GM21423 (cell line): ENCODE measurements around the gene ELAVL3.

Source experiments
- ATAC-seq: cut with Tn5 transposase; IDR thresholded peaks from one replicate; pipeline ENCODE4 v1.9.1; 2021; ENCODE audit warnings: mild to moderate bottlenecking, moderate library complexity; ENCODE audit not compliant: unreplicated experiment

The ELAVL3 gene

DNA sequence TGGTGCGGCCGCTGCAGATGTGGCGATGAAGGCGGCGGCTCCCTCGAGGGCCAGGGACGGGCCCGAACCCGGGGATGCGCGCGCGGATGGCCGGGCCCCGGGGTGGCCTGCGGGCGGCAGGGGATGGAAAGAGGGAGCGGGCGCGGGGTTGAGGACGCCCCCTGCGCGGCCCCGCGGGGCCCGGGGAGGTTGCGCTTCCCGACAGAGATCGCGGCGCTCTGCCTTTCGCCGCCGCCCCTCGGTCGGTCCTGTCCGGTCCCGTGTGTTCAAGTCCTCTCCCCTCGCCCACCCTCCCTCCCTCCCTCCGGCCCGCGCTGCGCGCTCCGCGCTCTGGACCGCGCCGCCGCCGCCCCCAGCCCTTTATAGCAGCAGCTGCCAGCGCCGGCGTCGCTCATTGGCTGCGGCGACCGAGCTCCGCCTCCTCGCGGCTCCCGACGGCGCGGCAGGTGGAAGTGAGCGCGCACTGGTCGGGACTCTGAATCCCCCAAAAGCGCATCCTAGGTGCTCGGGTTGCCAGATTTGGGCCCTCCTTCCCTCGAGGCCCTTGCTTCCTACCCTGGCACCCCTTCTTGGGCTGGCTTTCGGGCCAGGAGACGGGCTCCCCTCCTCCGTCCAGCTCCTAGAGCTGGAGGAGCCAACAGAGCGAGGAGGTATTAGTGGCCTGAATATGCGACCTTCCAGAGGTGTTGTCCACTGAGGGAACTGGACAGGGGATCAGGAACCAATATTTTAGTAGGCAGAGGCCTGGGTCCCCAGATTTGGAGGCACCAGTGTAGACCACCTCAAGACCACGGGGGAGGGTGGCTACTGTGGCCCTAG, at the start of gene ELAVL3:
TSS of gene ELAVL3 (minus strand) at position 332 of the 819 bp plus-strand sequence. CDS start 438 bp downstream, outside the sequence.
- no peak for ATAC-seq

DNA sequence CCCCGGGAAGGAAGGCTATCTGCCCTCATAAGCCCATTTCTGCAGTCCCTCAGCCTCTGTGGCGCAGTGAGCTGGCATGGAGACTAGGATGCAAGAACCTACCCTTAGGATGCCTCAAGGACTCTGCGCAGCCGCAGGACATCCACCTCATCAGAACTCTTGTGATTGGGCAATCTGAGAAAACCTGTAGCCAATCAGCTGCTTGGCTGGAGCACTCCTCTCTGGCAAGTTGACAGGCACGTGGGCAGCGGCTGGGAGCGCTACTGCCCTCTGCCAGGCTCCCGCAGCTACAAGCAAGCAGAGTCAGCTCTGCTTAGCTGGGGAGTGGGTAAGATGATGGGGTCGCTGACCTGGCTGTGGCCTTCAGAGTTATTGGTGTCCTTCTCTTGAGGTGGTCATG, 49.6 kb upstream of the ELAVL3 start:
- no peak for ATAC-seq

GRCh38 chr19:11528551-11529341, 47.9 kb upstream of the ELAVL3 start, which contains the start of gene ECSIT:
Gene ECSIT (minus strand): TSS chr19:11529134. CDS start chr19:11519170, 9,964 bp downstream.
- peak; percentile 95 for ATAC-seq

- no peak for ATAC-seq
Measured at GRCh38 chr19:11519138-11519537, 38.3 kb upstream of the ELAVL3 start.

DNA sequence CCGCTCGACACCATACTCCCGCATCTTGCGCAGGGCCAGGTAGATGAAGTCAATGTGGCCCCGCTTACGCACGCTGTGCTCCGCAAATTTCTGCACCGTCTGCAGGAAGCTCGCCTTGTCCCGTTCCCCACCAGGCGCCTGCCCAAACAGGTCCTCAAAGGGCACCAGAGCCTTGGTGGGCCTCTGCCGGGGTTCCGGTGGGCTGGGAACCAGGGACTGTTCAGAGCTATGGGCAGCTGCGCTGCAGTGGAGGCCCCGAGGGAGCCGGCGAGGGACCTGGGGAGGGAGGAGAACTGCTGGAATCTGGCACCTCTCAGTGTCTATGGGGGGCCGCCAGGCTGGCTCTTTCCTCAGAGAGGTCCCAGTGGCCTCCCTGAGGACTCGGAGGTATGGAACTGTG, 33.1 kb upstream of the ELAVL3 start:
- no peak for ATAC-seq

GRCh38 chr19:11510444-11510843, 29.6 kb upstream of the ELAVL3 start:
- no peak for ATAC-seq

DNA sequence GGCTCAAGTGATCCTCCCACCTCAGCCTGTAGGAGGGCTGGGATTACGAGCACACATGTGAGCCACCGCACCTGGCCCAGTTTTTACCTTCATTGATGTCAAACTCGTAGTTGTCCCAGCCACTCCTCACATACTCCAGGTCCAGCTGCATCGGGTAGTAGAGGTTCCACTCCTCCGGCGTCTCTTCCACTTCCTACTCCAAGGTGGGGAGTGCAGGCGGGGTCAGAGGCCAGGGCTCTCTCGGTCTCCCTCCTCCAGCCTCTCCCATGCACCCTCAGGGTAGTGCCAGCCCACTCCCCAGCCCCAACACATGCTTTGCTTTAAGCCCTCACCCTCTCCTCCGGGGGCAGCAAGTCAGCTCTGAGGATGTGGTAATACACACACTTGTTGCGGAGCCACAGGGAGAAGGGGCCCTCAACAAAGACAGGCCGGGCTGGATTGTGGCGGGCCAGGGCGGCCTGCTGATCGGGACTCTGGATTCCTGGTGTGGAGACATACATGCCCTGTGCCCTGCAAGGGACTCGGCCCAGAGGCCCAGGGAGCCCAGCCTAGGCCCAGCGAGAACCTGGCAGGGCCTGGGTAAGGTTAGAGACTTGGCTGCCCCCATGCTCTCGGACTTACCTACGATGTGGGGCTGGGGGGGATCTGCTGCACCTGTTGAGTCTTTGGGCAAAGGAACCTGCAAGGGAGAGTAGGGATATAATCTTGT, 26.7 kb upstream of the ELAVL3 start:
- ATAC-seq, result no peak

DNA sequence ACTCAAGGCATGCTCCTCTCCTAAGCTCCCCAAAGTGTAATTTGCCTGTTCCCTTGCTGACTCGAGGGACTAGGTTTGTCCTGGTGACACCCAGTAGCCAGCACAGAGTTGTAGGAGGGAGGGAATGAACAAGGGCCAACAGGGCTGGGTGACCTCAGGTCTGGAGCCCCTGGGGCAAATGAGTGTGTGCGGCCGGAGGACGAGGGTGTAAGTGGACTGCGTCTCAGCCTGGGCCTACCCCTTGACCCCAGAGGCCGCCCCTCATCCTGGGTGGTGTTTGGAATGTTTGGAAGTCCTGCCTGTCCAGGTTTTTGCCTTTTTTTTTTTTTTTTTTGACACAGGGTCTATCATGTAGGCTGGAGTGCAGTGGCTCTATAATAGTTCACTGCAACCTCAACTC, 26.1 kb upstream of the ELAVL3 start:
- no peak for ATAC-seq

GRCh38 chr19:11506101-11506555, 25.3 kb upstream of the ELAVL3 start:
- ATAC-seq, result peak; percentile 31

DNA sequence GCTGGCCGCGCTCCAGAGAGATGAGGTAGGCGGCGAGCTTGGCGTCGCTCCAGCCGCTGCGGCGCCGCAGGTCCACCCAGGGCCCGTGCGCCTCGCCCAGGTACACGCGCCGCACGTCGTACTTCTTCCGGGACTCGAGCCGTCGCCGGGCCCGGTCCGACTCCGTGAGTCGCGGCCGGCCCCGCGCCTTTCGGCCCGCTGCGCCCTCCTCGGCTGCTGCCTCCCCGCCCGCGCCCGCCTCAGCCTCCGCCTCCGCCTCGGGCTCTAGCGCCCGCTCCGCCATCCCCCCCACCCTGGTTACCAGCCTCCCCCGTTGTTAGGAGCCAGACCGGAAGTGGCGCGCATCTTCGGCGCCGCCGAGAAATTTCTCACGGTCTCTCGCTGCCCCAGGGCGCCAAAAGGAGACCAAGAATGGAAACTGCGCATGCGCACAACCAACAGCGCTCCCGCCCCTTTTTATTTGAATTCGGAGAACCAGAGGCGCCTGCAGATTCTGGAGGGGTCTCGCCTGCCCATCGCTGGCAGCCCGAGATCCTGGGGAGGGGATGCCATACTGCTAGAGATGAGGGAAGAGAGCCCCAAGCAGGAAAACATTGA, 24.8 kb upstream of the ELAVL3 start, which contains the start of gene ZNF653:
TSS of gene ZNF653 (minus strand) at position 336 of the 597 bp plus-strand sequence. CDS start at position 283, 53 bp downstream.
- ATAC-seq, result peak; percentile 50

DNA sequence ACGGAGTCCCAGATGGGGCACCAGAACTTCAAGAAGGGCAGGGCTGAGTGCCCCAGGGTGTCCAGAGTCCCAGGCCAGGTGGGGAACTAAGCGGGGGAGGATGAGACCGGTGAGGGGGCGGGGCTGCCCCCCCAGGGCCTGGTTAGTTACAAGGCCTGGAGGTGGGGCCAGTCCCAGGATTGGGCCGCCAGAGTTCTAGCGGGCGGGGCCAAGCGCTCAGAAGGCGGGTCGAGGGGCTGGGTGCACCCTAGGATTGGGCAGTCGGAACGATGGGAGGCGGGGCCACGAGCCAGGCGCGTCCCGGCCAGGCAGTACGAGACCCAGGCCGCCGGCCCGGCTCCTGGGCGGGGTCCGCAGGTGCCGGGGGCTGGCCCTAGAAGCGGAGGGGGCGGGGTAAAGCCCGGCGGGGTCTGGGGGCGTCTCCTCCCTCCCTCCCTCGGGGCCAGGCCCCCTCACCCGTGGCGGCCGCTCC, 24.2 kb upstream of the ELAVL3 start:
- ATAC-seq, result peak; percentile 85

GRCh38 chr19:11504502-11505031, 23.7 kb upstream of the ELAVL3 start:
- ATAC-seq, result no peak

- no peak for ATAC-seq
Measured at GRCh38 chr19:11499890-11500420, 19.1 kb upstream of the ELAVL3 start.

- no peak for ATAC-seq
Measured at GRCh38 chr19:11499220-11499726, 18.4 kb upstream of the ELAVL3 start.

GRCh38 chr19:11496391-11497163, 15.7 kb upstream of the ELAVL3 start:
- ATAC-seq, result no peak

GRCh38 chr19:11495885-11496284, 15.0 kb upstream of the ELAVL3 start:
- ATAC-seq, result no peak

DNA sequence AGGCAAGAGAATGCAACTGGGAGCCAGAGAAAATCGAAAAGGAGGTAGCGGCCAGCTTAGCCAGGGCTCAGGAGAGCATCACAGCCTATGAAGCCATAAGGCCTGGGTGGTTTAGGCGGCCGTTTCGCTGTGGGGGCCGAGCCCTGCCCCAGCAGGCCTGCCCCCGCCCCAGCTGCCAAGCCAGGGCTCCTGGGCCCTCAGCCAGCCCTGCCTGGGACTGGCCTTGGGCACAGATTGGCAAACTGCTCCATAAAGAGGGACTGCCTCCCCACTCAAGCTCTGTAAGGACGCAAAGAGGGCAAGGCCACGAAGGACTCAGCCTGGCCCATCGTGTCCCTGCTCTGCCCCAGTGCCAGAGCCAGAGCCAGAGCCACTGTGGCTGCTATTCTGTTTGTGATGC, 14.6 kb upstream of the ELAVL3 start:
- ATAC-seq, result no peak

DNA sequence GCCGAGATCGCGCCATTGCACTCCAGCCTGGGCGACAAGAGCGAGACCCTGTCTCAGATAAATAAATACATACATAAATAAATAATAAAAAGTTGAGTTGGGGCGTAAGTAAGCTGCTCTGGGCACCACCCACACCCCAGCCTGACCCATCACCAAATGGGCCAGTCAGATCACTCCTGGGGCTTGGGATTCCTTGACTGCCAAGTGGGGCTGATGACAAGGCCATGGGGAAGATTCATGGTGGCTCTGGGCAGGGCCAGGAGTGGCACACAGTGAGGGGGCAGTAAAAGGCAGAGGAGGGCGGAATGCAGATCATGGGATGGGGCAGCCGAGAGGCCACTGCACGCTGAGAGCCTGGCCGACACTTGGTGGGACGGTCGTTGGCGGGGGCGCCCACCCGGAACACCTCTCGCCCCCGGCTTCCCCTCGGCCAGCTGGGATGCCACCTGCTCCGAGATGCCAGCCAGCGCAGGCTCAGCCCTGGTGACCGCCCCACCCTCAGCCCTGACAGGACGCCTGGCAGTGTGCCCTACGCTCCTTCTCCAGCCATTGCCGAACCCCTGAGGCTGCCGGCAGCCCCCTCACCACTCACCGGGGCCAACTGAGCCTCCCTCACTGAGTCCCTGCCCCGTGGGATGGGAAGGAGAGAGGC, 13.9 kb upstream of the ELAVL3 start:
- no peak for ATAC-seq
